Rectal smooth muscle tissue (tissue), 1 donor: Measurements from ENCODE around the gene CBFA2T2.

ENCODE experiments used
- H3K27ac ChIP-seq: one replicate; pipeline ENCODE4 v1.7.0; 2013; ENCODE audit warnings: low read depth, low read length, inconsistent platforms
- H3K27me3 ChIP-seq: one replicate; pipeline ENCODE4 v1.7.0; 2013; ENCODE audit warnings: low read length; ENCODE audit not compliant: control insufficient read depth, insufficient read depth
- H3K36me3 ChIP-seq: one replicate; pipeline ENCODE4 v1.7.0; 2013; ENCODE audit warnings: low read length; ENCODE audit not compliant: control insufficient read depth, insufficient read depth
- H3K4me1 ChIP-seq: one replicate; pipeline ENCODE4 v1.7.0; 2013; ENCODE audit warnings: low read length; ENCODE audit not compliant: control insufficient read depth, insufficient read depth
- H3K4me3 ChIP-seq: one replicate; pipeline ENCODE4 v1.7.0; 2013; ENCODE audit warnings: low read length
- H3K9ac ChIP-seq: one replicate; pipeline ENCODE4 v1.7.0; 2013; ENCODE audit warnings: low read length

The CBFA2T2 gene

GRCh38 chr20:33658510-33658909, 168.6 kb downstream of the CBFA2T2 start:
- no peak overlapping the region for H3K4me3 ChIP-seq
- H3K4me1 ChIP-seq: peaks cover 8% of the 10 kb centered on the region
- no peaks in the 10 kb centered on the region for H3K27me3 ChIP-seq
- H3K9ac ChIP-seq: no peak overlapping the region
- no peak overlapping the region for H3K27ac ChIP-seq
- H3K36me3 ChIP-seq: peaks cover 11% of the 10 kb centered on the region

- Histone ChIP-seq H3K27me3 (no peaks in the 10 kb centered on the region), H3K4me1 (peaks cover 7% of the 10 kb centered on the region), H3K36me3 (peaks cover 11% of the 10 kb centered on the region), H3K9ac (no peak overlapping the region), H3K4me3 (no peak overlapping the region), H3K27ac (no peak overlapping the region)
These were observed 169.0 kb downstream of the CBFA2T2 start for GRCh38 chr20:33658929-33659328.

- peaks cover 12% of the 10 kb centered on the region for H3K4me1 ChIP-seq
- no peak overlapping the region for H3K4me3 ChIP-seq
- no peak overlapping the region for H3K9ac ChIP-seq
- no peak overlapping the region for H3K27ac ChIP-seq
- H3K27me3 ChIP-seq: no peaks in the 10 kb centered on the region
- H3K36me3 ChIP-seq: peaks cover 11% of the 10 kb centered on the region
These were observed 169.6 kb downstream of the CBFA2T2 start for GRCh38 chr20:33659341-33660034.

GRCh38 chr20:33660035-33660684, 170.3 kb downstream of the CBFA2T2 start:
- H3K9ac ChIP-seq: no peak overlapping the region
- H3K4me1 ChIP-seq: peaks cover 12% of the 10 kb centered on the region
- no peak overlapping the region for H3K27ac ChIP-seq
- no peaks in the 10 kb centered on the region for H3K27me3 ChIP-seq
- H3K36me3 ChIP-seq: peaks cover 11% of the 10 kb centered on the region
- no peak overlapping the region for H3K4me3 ChIP-seq

GRCh38 chr20:33660685-33661058, 170.8 kb downstream of the CBFA2T2 start:
- peaks cover 12% of the 10 kb centered on the region for H3K4me1 ChIP-seq
- H3K36me3 ChIP-seq: peaks cover 11% of the 10 kb centered on the region
- no peak overlapping the region for H3K27ac ChIP-seq
- H3K9ac ChIP-seq: no peak overlapping the region
- H3K27me3 ChIP-seq: no peaks in the 10 kb centered on the region
- no peak overlapping the region for H3K4me3 ChIP-seq

GRCh38 chr20:33662172-33662571, 172.3 kb downstream of the CBFA2T2 start, which contains the start of gene C20orf144:
Gene C20orf144, plus strand, starts transcription at chr20:33662327. Its CDS starts 19 bp downstream, at chr20:33662346.
- no peaks in the 10 kb centered on the region for H3K27me3 ChIP-seq
- H3K4me1 ChIP-seq: peaks cover 16% of the 10 kb centered on the region
- peak within 1 kb of the TSS; percentile 91 for H3K27ac ChIP-seq
- H3K4me3 ChIP-seq: peak within 1 kb of the TSS; percentile 89
- H3K36me3 ChIP-seq: peaks cover 11% of the 10 kb centered on the region
- H3K9ac ChIP-seq: peak within 1 kb of the TSS; percentile 40

- Histone ChIP-seq H3K36me3 (peaks cover 5% of the 10 kb centered on the region), H3K27me3 (no peaks in the 10 kb centered on the region), H3K27ac (peak overlapping the region; percentile 91), H3K9ac (peak overlapping the region; percentile 84), H3K4me1 (peaks cover 22% of the 10 kb centered on the region), H3K4me3 (peak overlapping the region; percentile 89)
These were observed 173.5 kb downstream of the CBFA2T2 start for GRCh38 chr20:33663161-33664084.

- Histone ChIP-seq H3K36me3 (peaks cover under 1% of the 10 kb centered on the region), H3K4me3 (peak overlapping the region; percentile 88), H3K4me1 (peaks cover 22% of the 10 kb centered on the region), H3K9ac (peak overlapping the region; percentile 84), H3K27ac (peak overlapping the region; percentile 91), H3K27me3 (no peaks in the 10 kb centered on the region)
These were observed 174.3 kb downstream of the CBFA2T2 start for GRCh38 chr20:33664085-33664761.

- H3K27me3 ChIP-seq: no peaks in the 10 kb centered on the region
- no peak overlapping the region for H3K27ac ChIP-seq
- peaks cover 22% of the 10 kb centered on the region for H3K4me1 ChIP-seq
- H3K4me3 ChIP-seq: no peak overlapping the region
- H3K36me3 ChIP-seq: peaks cover under 1% of the 10 kb centered on the region
- no peak overlapping the region for H3K9ac ChIP-seq
These were observed 174.9 kb downstream of the CBFA2T2 start for GRCh38 chr20:33664762-33665144.

GRCh38 chr20:33666293-33667244, 176.7 kb downstream of the CBFA2T2 start, which contains the start of gene ACTL10:
Gene ACTL10, plus strand, starts transcription at chr20:33666943. Its CDS starts 555 bp downstream, at chr20:33667498.
- no peaks in the 10 kb centered on the region for H3K27me3 ChIP-seq
- H3K36me3 ChIP-seq: peaks cover 6% of the 10 kb centered on the region
- H3K4me3 ChIP-seq: peak within 1 kb of the TSS; percentile 79
- peak within 1 kb of the TSS; percentile 81 for H3K27ac ChIP-seq
- peaks cover 22% of the 10 kb centered on the region for H3K4me1 ChIP-seq
- peak within 1 kb of the TSS; percentile 29 for H3K9ac ChIP-seq

- H3K27me3 ChIP-seq: no peaks in the 10 kb centered on the region
- peak overlapping the region; percentile 81 for H3K27ac ChIP-seq
- H3K4me1 ChIP-seq: peaks cover 22% of the 10 kb centered on the region
- no peak overlapping the region for H3K9ac ChIP-seq
- peaks cover 6% of the 10 kb centered on the region for H3K36me3 ChIP-seq
- H3K4me3 ChIP-seq: peak overlapping the region; percentile 79
These were observed 177.4 kb downstream of the CBFA2T2 start for GRCh38 chr20:33667245-33667675.
